Measurements from ENCODE around the gene AIF1L. TPM values are rescaled to one million over a fixed set of nuclear protein-coding genes. Genes with fewer than 3 reads are reported as not detected.

Gene AIF1L
- total RNA-seq, 4 donors from 2014 or later: 15.2 to 28.7 (median 21.0) TPM

GRCh38 chr9:131100445-131100844, 4.1 kb downstream of the AIF1L start:
- H3K4me1 ChIP-seq: peaks cover 23% of the 10 kb centered on the region
- no peaks in the 10 kb centered on the region for H3K36me3 ChIP-seq
- TF ChIP-seq POLR2A (IDR thresholded peaks at IDR 0.05) (no peak), POLR2AphosphoS5 (IDR thresholded peaks at IDR 0.05) (no peak), CTCF (IDR thresholded peaks at IDR 0.05) (no peak), EP300 (IDR thresholded peaks at IDR 0.05) (no peak)

GRCh38 chr9:131101207-131101964, 5.1 kb downstream of the AIF1L start:
- Histone ChIP-seq H3K9me3 (no peaks in the 10 kb centered on the region), H3K27me3 (peaks cover 10% of the 10 kb centered on the region), H3K4me3 (no peak overlapping the region), H3K27ac (no peak overlapping the region), H3K4me1 (peaks cover 13% of the 10 kb centered on the region), H3K36me3 (no peaks in the 10 kb centered on the region)
- 91% methylated on average over 10 of the region's 11 CpGs for WGBS
- TF ChIP-seq EP300 (IDR thresholded peaks at IDR 0.05) (no peak), CTCF (IDR thresholded peaks at IDR 0.05) (no peak), POLR2AphosphoS5 (IDR thresholded peaks at IDR 0.05) (no peak), POLR2A (IDR thresholded peaks at IDR 0.05) (no peak)
- no peak for DNase-seq (ENCODE audit: low spot score in 2 of 2)

More at GRCh38 chr9:131100445-131100844, 4.1 kb downstream of the AIF1L start:
- Histone ChIP-seq H3K27me3 (peaks cover 18% of the 10 kb centered on the region), H3K27ac (no peak overlapping the region), H3K9me3 (no peaks in the 10 kb centered on the region), H3K4me3 (no peak overlapping the region)
- no peak for DNase-seq (ENCODE audit: low spot score in 2 of 2)
- WGBS: 92% methylated on average over 8 of the region's 9 CpGs

GRCh38 chr9:131103024-131103423, 6.7 kb downstream of the AIF1L start:
- H3K9me3 ChIP-seq: no peaks in the 10 kb centered on the region
- DNase-seq (ENCODE audit: low spot score in 2 of 2): no peak
- no peak overlapping the region for H3K4me3 ChIP-seq
- no peak overlapping the region for H3K27ac ChIP-seq
- H3K27me3 ChIP-seq: no peaks in the 10 kb centered on the region
- peaks cover 1% of the 10 kb centered on the region for H3K4me1 ChIP-seq
- no peaks in the 10 kb centered on the region for H3K36me3 ChIP-seq
- no peak for TF ChIP-seq POLR2AphosphoS5 (IDR thresholded peaks at IDR 0.05)
- TF ChIP-seq CTCF (IDR thresholded peaks at IDR 0.05): no peak
- no peak for TF ChIP-seq POLR2A (IDR thresholded peaks at IDR 0.05)
- TF ChIP-seq EP300 (IDR thresholded peaks at IDR 0.05): no peak
- WGBS: 88% methylated on average over 9 of the region's 9 CpGs

- no peak for TF ChIP-seq CTCF (IDR thresholded peaks at IDR 0.05)
- TF ChIP-seq POLR2AphosphoS5 (IDR thresholded peaks at IDR 0.05): no peak
- TF ChIP-seq POLR2A (IDR thresholded peaks at IDR 0.05): no peak
- TF ChIP-seq EP300 (IDR thresholded peaks at IDR 0.05): no peak
- no peak overlapping the region for H3K27ac ChIP-seq
- H3K4me1 ChIP-seq: no peaks in the 10 kb centered on the region
- no peak overlapping the region for H3K4me3 ChIP-seq
- no peaks in the 10 kb centered on the region for H3K9me3 ChIP-seq
- no peak for DNase-seq (ENCODE audit: low spot score in 2 of 2)
- WGBS: 96% methylated on average over 3 of the region's 3 CpGs
- H3K27me3 ChIP-seq: no peaks in the 10 kb centered on the region
- no peaks in the 10 kb centered on the region for H3K36me3 ChIP-seq
These were observed 7.2 kb downstream of the AIF1L start for GRCh38 chr9:131103535-131103934.

- Histone ChIP-seq H3K4me1 (no peaks in the 10 kb centered on the region), H3K36me3 (no peaks in the 10 kb centered on the region), H3K9me3 (no peaks in the 10 kb centered on the region), H3K27ac (no peak overlapping the region), H3K4me3 (no peak overlapping the region), H3K27me3 (no peaks in the 10 kb centered on the region)
- WGBS: 82% methylated on average over 5 of the region's 5 CpGs
- no peak for TF ChIP-seq EP300 (IDR thresholded peaks at IDR 0.05)
- no peak for TF ChIP-seq POLR2AphosphoS5 (IDR thresholded peaks at IDR 0.05)
- TF ChIP-seq POLR2A (IDR thresholded peaks at IDR 0.05): no peak
- TF ChIP-seq CTCF (IDR thresholded peaks at IDR 0.05): no peak
- no peak for DNase-seq (ENCODE audit: low spot score in 2 of 2)
These were observed 7.8 kb downstream of the AIF1L start for GRCh38 chr9:131104016-131104740.
